Liver (tissue), 5 donors: ENCODE measurements around the gene CPNE1. TPM values are rescaled to one million over a fixed set of nuclear protein-coding genes. Genes with fewer than 3 reads are reported as not detected.

Experiments
- polyA plus RNA-seq, 2 donors: library from polyadenylated mRNA; stranded (reverse) in 1 of 2; unstranded in 1 of 2; fragments of 200-250 nt in 1 of 2; fragments of >200 nt in 1 of 2; fragmentation: Nextera tagmentation in 1 of 2; extraction: Ambion mirVana in 1 of 2; gene quantifications; one replicate each; pipeline versions ENCODE4 v1.2.1 to v1.2.3, GENCODE V29; 2013 to 2015
- small RNA-seq: library from RNA; depleted of rRNA; stranded (forward); fragments of <200 nt; gene quantifications from one replicate; pipeline ENCODE3, GENCODE V24; 2014
- total RNA-seq, 2 donors: library from RNA; depleted of rRNA; stranded (reverse); fragments of >200 nt; gene quantifications; one replicate each; pipeline ENCODE4 v1.2.3, GENCODE V29; 2014
- donor health status: healthy.
- donor health status: healthy.
- donor health status: healthy.

Gene CPNE1
- total and polyA plus RNA-seq, 4 donors = 25.5 to 55.4 (median 50.5) TPM

Small RNA genes within 50 kb of the gene (small RNA-seq; reads per million reads assigned to genes)
- gene RNU6-759P (not detected), gene RPL37P1 (not detected)

Other genes with a start within 250 kb of the CPNE1 start
- gene GDF5, start 226.7 kb downstream of the CPNE1 start, total RNA-seq = not detected
- not detected for gene GDF5, start 226.7 kb downstream of the CPNE1 start, polyA plus RNA-seq
- 10 to 100 TPM; 11.3 to 13.3 TPM for gene CEP250, start 209.3 kb downstream of the CPNE1 start, total RNA-seq
- 1 to 10 TPM; 3.4 to 5.3 TPM for gene CEP250, start 209.3 kb downstream of the CPNE1 start, polyA plus RNA-seq
- gene C20orf173, start 135.2 kb downstream of the CPNE1 start, total RNA-seq = not detected
- not detected for gene C20orf173, start 135.2 kb downstream of the CPNE1 start, polyA plus RNA-seq
- gene ERGIC3, start 122.8 kb downstream of the CPNE1 start, total RNA-seq = 100 to 1,000 TPM; 110 to 167 TPM
- gene ERGIC3, start 122.8 kb downstream of the CPNE1 start, polyA plus RNA-seq = 100 to 1,000 TPM; 115 to 124 TPM
- gene SPAG4, start 49.1 kb downstream of the CPNE1 start, total RNA-seq = 1 to 10 TPM; 3.3 to 3.5 TPM
- 1 to 10 TPM; 2.1 to 4.6 TPM for gene SPAG4, start 49.1 kb downstream of the CPNE1 start, polyA plus RNA-seq
- gene RBM12, start within 50 bp of the CPNE1 start, total RNA-seq = 10 to 100 TPM; 19.7 to 20.0 TPM
- gene RBM12, start within 50 bp of the CPNE1 start, polyA plus RNA-seq = 10 to 100 TPM in 1 of 2 donors, 1 to 10 TPM in 1; 3.4 to 11.9 TPM
- 10 to 100 TPM; 40.3 to 51.9 TPM for gene NFS1, start 34.5 kb upstream of the CPNE1 start, total RNA-seq
- 10 to 100 TPM; 30.1 to 55.2 TPM for gene NFS1, start 34.5 kb upstream of the CPNE1 start, polyA plus RNA-seq
- 100 to 1,000 TPM in 1 of 2 donors, 10 to 100 TPM in 1; 68.4 to 127 TPM for gene ROMO1, start 34.5 kb upstream of the CPNE1 start, total RNA-seq
- 100 to 1,000 TPM; 167 to 359 TPM for gene ROMO1, start 34.5 kb upstream of the CPNE1 start, polyA plus RNA-seq
- 100 to 1,000 TPM; 209 to 211 TPM for gene RBM39, start 77.4 kb upstream of the CPNE1 start, total RNA-seq
- gene RBM39, start 77.4 kb upstream of the CPNE1 start, polyA plus RNA-seq = 100 to 1,000 TPM in 1 of 2 donors, 10 to 100 TPM in 1; 57.2 to 188 TPM
- gene PHF20, start 107.1 kb upstream of the CPNE1 start, total RNA-seq = 10 to 100 TPM; 10.7 to 11.7 TPM
- gene PHF20, start 107.1 kb upstream of the CPNE1 start, polyA plus RNA-seq = 1 to 10 TPM; 5.1 to 9.9 TPM